GM19099 (cell line): ENCODE data around the gene WAS.

Experiments
- POLR2A ChIP-seq: IDR thresholded peaks from 3 replicates; pipeline ENCODE4 v1.6.1; 2011; ENCODE audit warnings: low read depth; ENCODE audit not compliant: insufficient read length; ENCODE audit errors: extremely low read depth

The WAS gene

GRCh38 chrX:48703642-48704481, 20.3 kb downstream of the WAS start:
- TF ChIP-seq POLR2A: no peak

- no peak for TF ChIP-seq POLR2A
Observed at GRCh38 chrX:48705871-48706270, 22.3 kb downstream of the WAS start.

- no peak for TF ChIP-seq POLR2A
Observed at GRCh38 chrX:48709522-48710112, 26.0 kb downstream of the WAS start.

- TF ChIP-seq POLR2A: no peak
Observed at GRCh38 chrX:48711162-48711928, 27.7 kb downstream of the WAS start.

- no peak for TF ChIP-seq POLR2A
Observed at GRCh38 chrX:48711929-48712505, 28.4 kb downstream of the WAS start.

GRCh38 chrX:48713847-48714246, 30.2 kb downstream of the WAS start:
- no peak for TF ChIP-seq POLR2A

GRCh38 chrX:48714573-48714972, 31.0 kb downstream of the WAS start:
- no peak for TF ChIP-seq POLR2A

- no peak for TF ChIP-seq POLR2A
Observed at GRCh38 chrX:48715072-48715471, 31.5 kb downstream of the WAS start.

GRCh38 chrX:48715876-48716502, 32.4 kb downstream of the WAS start:
- TF ChIP-seq POLR2A: no peak

- TF ChIP-seq POLR2A: no peak
Observed at GRCh38 chrX:48719958-48720357, 36.4 kb downstream of the WAS start.

- no peak for TF ChIP-seq POLR2A
Observed at GRCh38 chrX:48720577-48721250, 37.1 kb downstream of the WAS start.

- TF ChIP-seq POLR2A: no peak
Observed at GRCh38 chrX:48721916-48722315, 38.3 kb downstream of the WAS start.

- no peak for TF ChIP-seq POLR2A
Observed at GRCh38 chrX:48726596-48726995, 43.0 kb downstream of the WAS start.

- TF ChIP-seq POLR2A: no peak
Observed at GRCh38 chrX:48728653-48729052, 45.1 kb downstream of the WAS start.
